Vagina (tissue), 2 donors: Measurements from ENCODE around the gene DDX50.

ENCODE experiments used
- POLR2A ChIP-seq, 2 donors: fragments of 450-650 bp; IDR thresholded peaks; one replicate each; pipeline ENCODE4 v1.6.1; 2017; ENCODE audit warnings: antibody characterized with exemption in 2 of 2, mild to moderate bottlenecking in 2 of 2, moderate library complexity in 2 of 2
- POLR2AphosphoS5 ChIP-seq, 2 donors: sonication (generic); formaldehyde crosslinking; IDR thresholded peaks; one replicate each; pipeline ENCODE4 v1.9.0; 2017; ENCODE audit warnings: antibody characterized with exemption in 2 of 2, mild to moderate bottlenecking in 2 of 2, low read depth in 1 of 2; ENCODE audit not compliant: insufficient read depth in 1 of 2
- TF ChIP-seq, protein P1 (sequence below), 3 experiments: fragments of 450-650 bp in 2 of 3; fragments of 200-600 bp in 1 of 3; sonication (generic) in 1 of 3; IDR thresholded peaks; one replicate each; pipeline ENCODE4 v1.5.1; 2017 to 2019; ENCODE audit warnings: antibody characterized with exemption in 3 of 3, mild to moderate bottlenecking in 2 of 3, moderate library complexity in 2 of 3

DNA sequence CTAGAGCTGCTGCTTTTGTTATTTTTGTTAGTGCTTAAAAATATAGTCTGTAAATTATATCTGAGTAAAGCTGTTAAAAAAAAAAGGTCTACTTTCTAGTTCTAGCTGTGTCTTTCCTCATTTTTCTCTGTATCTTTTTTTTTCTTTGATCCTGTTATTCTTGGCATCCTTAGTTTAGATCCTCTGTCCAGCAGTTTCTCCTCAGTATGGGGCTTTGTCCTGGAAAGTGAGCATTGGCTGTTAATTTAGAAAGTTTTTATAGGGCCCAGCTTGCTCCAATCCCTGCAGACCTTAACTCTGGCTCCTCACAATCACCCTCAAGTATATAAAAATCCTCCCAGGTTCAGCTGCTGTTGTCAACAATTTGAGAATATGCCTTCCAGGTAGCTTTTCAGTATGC lies 23.5 kb downstream of the DDX50 start:
- TF ChIP-seq POLR2AphosphoS5 (IDR thresholded peaks at IDR 0.05; ENCODE audit: insufficient read depth in 1 of 2, low read depth in 1 of 2) (no peak), POLR2A (IDR thresholded peaks at IDR 0.05) (no peak)
- TF ChIP-seq, protein P1, sequence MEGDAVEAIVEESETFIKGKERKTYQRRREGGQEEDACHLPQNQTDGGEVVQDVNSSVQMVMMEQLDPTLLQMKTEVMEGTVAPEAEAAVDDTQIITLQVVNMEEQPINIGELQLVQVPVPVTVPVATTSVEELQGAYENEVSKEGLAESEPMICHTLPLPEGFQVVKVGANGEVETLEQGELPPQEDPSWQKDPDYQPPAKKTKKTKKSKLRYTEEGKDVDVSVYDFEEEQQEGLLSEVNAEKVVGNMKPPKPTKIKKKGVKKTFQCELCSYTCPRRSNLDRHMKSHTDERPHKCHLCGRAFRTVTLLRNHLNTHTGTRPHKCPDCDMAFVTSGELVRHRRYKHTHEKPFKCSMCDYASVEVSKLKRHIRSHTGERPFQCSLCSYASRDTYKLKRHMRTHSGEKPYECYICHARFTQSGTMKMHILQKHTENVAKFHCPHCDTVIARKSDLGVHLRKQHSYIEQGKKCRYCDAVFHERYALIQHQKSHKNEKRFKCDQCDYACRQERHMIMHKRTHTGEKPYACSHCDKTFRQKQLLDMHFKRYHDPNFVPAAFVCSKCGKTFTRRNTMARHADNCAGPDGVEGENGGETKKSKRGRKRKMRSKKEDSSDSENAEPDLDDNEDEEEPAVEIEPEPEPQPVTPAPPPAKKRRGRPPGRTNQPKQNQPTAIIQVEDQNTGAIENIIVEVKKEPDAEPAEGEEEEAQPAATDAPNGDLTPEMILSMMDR (IDR thresholded peaks at IDR 0.05) = no peak
